UCSD-AML1 (cell line): Measurements from ENCODE around the gene SMAD7.

Experiments used
- DNase-seq: peaks from one replicate; lab custom pipeline; 2025; ENCODE audit not compliant: unreplicated experiment; lab: John Stamatoyannopoulos, UW

The SMAD7 gene

GRCh38 chr18:48950536-48951447, at the start of gene SMAD7:
Gene SMAD7 (minus strand): TSS chr18:48950965. CDS start chr18:48950424, 541 bp downstream.
- DNase-seq = no peak

GRCh38 chr18:48999569-48999968, 48.8 kb upstream of the SMAD7 start:
- DNase-seq = no peak

GRCh38 chr18:48997985-48998831, 47.4 kb upstream of the SMAD7 start:
- peak; percentile 36 for DNase-seq

- no peak for DNase-seq
These were observed 46.9 kb upstream of the SMAD7 start for GRCh38 chr18:48997681-48997984.

GRCh38 chr18:48996901-48997463, 46.2 kb upstream of the SMAD7 start:
- no peak for DNase-seq

- no peak for DNase-seq
These were observed 45.3 kb upstream of the SMAD7 start for GRCh38 chr18:48996041-48996440.

GRCh38 chr18:48994926-48995835, 44.4 kb upstream of the SMAD7 start:
- no peak for DNase-seq

- DNase-seq = no peak
These were observed 43.4 kb upstream of the SMAD7 start for GRCh38 chr18:48994044-48994651.

GRCh38 chr18:48993586-48993985, 42.8 kb upstream of the SMAD7 start:
- no peak for DNase-seq

GRCh38 chr18:48992791-48993555, 42.2 kb upstream of the SMAD7 start:
- peak; percentile 74 for DNase-seq

- no peak for DNase-seq
These were observed 41.4 kb upstream of the SMAD7 start for GRCh38 chr18:48992133-48992532.

GRCh38 chr18:48991676-48992075, 40.9 kb upstream of the SMAD7 start:
- DNase-seq = no peak

GRCh38 chr18:48991319-48991660, 40.5 kb upstream of the SMAD7 start:
- DNase-seq = no peak

- no peak for DNase-seq
These were observed 39.9 kb upstream of the SMAD7 start for GRCh38 chr18:48990481-48991318.

GRCh38 chr18:48989304-48990303, 38.8 kb upstream of the SMAD7 start:
- no peak for DNase-seq

- no peak for DNase-seq
These were observed 37.9 kb upstream of the SMAD7 start for GRCh38 chr18:48988508-48989303.

GRCh38 chr18:48987821-48988220, 37.1 kb upstream of the SMAD7 start:
- DNase-seq = no peak
